ENCODE measurements around the gene NHERF1. TPM values are rescaled to one million over a fixed set of nuclear protein-coding genes. Genes with fewer than 3 reads are reported as not detected.
A peak's percentile ranks its signal among the peaks of the same experiment; 100 is the strongest.

NHERF1 gene
- total and polyA plus RNA-seq, 2 of the 13 experiments (the other 11 are each of a cell fraction or from before 2014, with no cell fraction given), result 169 to 269 TPM

- peak; percentile 79 for TF ChIP-seq ZNF547 (CRISPR knock-in tag; IDR thresholded peaks at IDR 0.05)
- TF ChIP-seq ZNF460 (CRISPR knock-in tag; IDR thresholded peaks at IDR 0.05; ENCODE audit: borderline replicate concordance), result no peak; the same call in 1 of the 2 replicates
- TF ChIP-seq, protein P1, sequence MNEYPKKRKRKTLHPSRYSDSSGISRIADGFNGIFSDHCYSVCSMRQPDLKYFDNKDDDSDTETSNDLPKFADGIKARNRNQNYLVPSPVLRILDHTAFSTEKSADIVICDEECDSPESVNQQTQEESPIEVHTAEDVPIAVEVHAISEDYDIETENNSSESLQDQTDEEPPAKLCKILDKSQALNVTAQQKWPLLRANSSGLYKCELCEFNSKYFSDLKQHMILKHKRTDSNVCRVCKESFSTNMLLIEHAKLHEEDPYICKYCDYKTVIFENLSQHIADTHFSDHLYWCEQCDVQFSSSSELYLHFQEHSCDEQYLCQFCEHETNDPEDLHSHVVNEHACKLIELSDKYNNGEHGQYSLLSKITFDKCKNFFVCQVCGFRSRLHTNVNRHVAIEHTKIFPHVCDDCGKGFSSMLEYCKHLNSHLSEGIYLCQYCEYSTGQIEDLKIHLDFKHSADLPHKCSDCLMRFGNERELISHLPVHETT (CRISPR knock-in tag; conservative IDR thresholded peaks at IDR 0.05), result peak; percentile 78
- peak; percentile 82 for TF ChIP-seq HDAC1 (CRISPR knock-in tag; IDR thresholded peaks at IDR 0.05)
- no peak for TF ChIP-seq ZKSCAN5 (CRISPR knock-in tag; IDR thresholded peaks at IDR 0.05)
- no peak; the same call in 1 of the 2 replicates for TF ChIP-seq KLF13 (CRISPR knock-in tag; IDR thresholded peaks at IDR 0.05)
- TF ChIP-seq ZNF121 (CRISPR knock-in tag; IDR thresholded peaks at IDR 0.05), result no peak
- TF ChIP-seq NR2C2 (CRISPR knock-in tag; IDR thresholded peaks at IDR 0.05; ENCODE audit: borderline replicate concordance), result peak; percentile 64; the same call in 1 of the 2 replicates
- no peak for TF ChIP-seq TAF15 (IDR thresholded peaks at IDR 0.05; ENCODE audit: low read depth, low read length, poor library complexity, severe bottlenecking)
- TF ChIP-seq ZNF687 (CRISPR knock-in tag; IDR thresholded peaks at IDR 0.05), result peak; percentile 85
- no peak; the same call in 1 of the 2 replicates for TF ChIP-seq MAF1 (CRISPR knock-in tag; IDR thresholded peaks at IDR 0.05; ENCODE audit: borderline replicate concordance)
- no peak; the same call in 1 of the 2 replicates for TF ChIP-seq ZNF761 (CRISPR knock-in tag; conservative IDR thresholded peaks at IDR 0.05)
- TF ChIP-seq ZBTB8A (CRISPR knock-in tag; IDR thresholded peaks at IDR 0.05; ENCODE audit: borderline replicate concordance, low read depth), result peak; percentile 48; the same call in 1 of the 2 replicates
- TF ChIP-seq SIN3B (IDR thresholded peaks at IDR 0.05; ENCODE audit: low read length), result 0 out of 2 replicates have a peak, but pooled peaks have one; percentile 23
- TF ChIP-seq JUN (CRISPR knock-in tag; IDR thresholded peaks at IDR 0.05), result peak; percentile 76
- no peak; the same call in 1 of the 2 replicates for TF ChIP-seq KDM3A (CRISPR knock-in tag; IDR thresholded peaks at IDR 0.05; ENCODE audit: low read depth)
- TF ChIP-seq BORCS8-MEF2B (CRISPR knock-in tag; IDR thresholded peaks at IDR 0.05), result peak; percentile 73
- peak; percentile 88 for TF ChIP-seq SKI (IDR thresholded peaks at IDR 0.05; ENCODE audit: partially characterized antibody)
- TF ChIP-seq, protein P2, sequence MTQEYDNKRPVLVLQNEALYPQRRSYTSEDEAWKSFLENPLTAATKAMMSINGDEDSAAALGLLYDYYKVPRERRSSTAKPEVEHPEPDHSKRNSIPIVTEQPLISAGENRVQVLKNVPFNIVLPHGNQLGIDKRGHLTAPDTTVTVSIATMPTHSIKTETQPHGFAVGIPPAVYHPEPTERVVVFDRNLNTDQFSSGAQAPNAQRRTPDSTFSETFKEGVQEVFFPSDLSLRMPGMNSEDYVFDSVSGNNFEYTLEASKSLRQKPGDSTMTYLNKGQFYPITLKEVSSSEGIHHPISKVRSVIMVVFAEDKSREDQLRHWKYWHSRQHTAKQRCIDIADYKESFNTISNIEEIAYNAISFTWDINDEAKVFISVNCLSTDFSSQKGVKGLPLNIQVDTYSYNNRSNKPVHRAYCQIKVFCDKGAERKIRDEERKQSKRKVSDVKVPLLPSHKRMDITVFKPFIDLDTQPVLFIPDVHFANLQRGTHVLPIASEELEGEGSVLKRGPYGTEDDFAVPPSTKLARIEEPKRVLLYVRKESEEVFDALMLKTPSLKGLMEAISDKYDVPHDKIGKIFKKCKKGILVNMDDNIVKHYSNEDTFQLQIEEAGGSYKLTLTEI (CRISPR knock-in tag; conservative IDR thresholded peaks at IDR 0.05), result no peak
- TF ChIP-seq PPARG (CRISPR knock-in tag; conservative IDR thresholded peaks at IDR 0.05), result peak; percentile 50; the same call in 1 of the 2 replicates
- TF ChIP-seq CHD2 (IDR thresholded peaks at IDR 0.05; ENCODE audit: low read depth, low read length), result no peak; the same call in 1 of the 2 replicates
- peak; percentile 53 for TF ChIP-seq ZNF263 (CRISPR knock-in tag; IDR thresholded peaks at IDR 0.05)
- peak; percentile 93; the same call in 1 of the 2 replicates for TF ChIP-seq ZNF337 (CRISPR knock-in tag; IDR thresholded peaks at IDR 0.05; ENCODE audit: borderline replicate concordance, low read depth)
Observed at GRCh38 chr17:74736513-74737298, 11.7 kb upstream of the NHERF1 start, which contains the start of gene RAB37 (continued).
